Loucy (cell line): ENCODE results near the gene TLE3.

ENCODE experiments used
- H2AFZ ChIP-seq: fragments of 200-600 bp; sonication (generic); 2 replicates; pipeline ENCODE4 v1.6.0; 2016; ENCODE audit warnings: antibody characterized with exemption, mild to moderate bottlenecking, low read length, moderate library complexity
- H3F3A ChIP-seq: fragments of 200-600 bp; 2 replicates; pipeline ENCODE4 v1.6.0; 2016; ENCODE audit warnings: antibody characterized with exemption, low read depth, mild to moderate bottlenecking
- H3K27me3 ChIP-seq: fragments of 200-600 bp; sonication (generic); 2 replicates; pipeline ENCODE4 v1.6.1; 2014; ENCODE audit warnings: low read length, mild to moderate bottlenecking; ENCODE audit not compliant: insufficient read depth, poor library complexity, severe bottlenecking
- H3K36me3 ChIP-seq: fragments of 200-600 bp; sonication (generic); 2 replicates; pipeline ENCODE4 v1.6.1; 2016; ENCODE audit warnings: low read length; ENCODE audit not compliant: insufficient read depth
- H3K4me1 ChIP-seq: fragments of 200-600 bp; sonication (generic); 2 replicates; pipeline ENCODE4 v1.5.1; 2014; ENCODE audit warnings: low read length, mild to moderate bottlenecking; ENCODE audit not compliant: insufficient read depth, poor library complexity, severe bottlenecking
- H3K4me2 ChIP-seq: fragments of 200-600 bp; sonication (generic); 2 replicates; pipeline ENCODE4 v1.6.0; 2014; ENCODE audit warnings: antibody characterized with exemption, low read length, low read depth, mild to moderate bottlenecking; ENCODE audit not compliant: poor library complexity, severe bottlenecking
- H3K4me3 ChIP-seq: fragments of 200-600 bp; sonication (generic); 2 replicates; pipeline ENCODE4 v1.5.1; 2014; ENCODE audit warnings: low read length, mild to moderate bottlenecking, mixed read lengths; ENCODE audit not compliant: poor library complexity, severe bottlenecking
- H3K79me2 ChIP-seq: fragments of 200-600 bp; sonication (generic); 2 replicates; pipeline ENCODE4 v1.6.1; 2014; ENCODE audit warnings: low read length; ENCODE audit not compliant: insufficient read depth
- H3K9ac ChIP-seq: fragments of 200-600 bp; sonication (generic); 2 replicates; pipeline ENCODE4 v1.6.0; 2014; ENCODE audit warnings: mild to moderate bottlenecking, low read depth, low read length, moderate library complexity; ENCODE audit not compliant: poor library complexity, severe bottlenecking
- H3K9me2 ChIP-seq: fragments of 200-600 bp; sonication (generic); replicated peaks from 2 replicates; pipeline ENCODE4 v1.6.1; 2016; ENCODE audit warnings: low read depth, low read length, mixed read lengths
- H3K9me3 ChIP-seq: fragments of 200-600 bp; sonication (generic); 2 replicates; pipeline ENCODE4 v1.6.1; 2014; ENCODE audit warnings: mild to moderate bottlenecking, antibody characterized with exemption, low read length, low read depth; ENCODE audit not compliant: insufficient read depth
- H4K20me1 ChIP-seq: fragments of 200-600 bp; sonication (generic); 2 replicates; pipeline ENCODE4 v1.6.0; 2014; ENCODE audit warnings: antibody characterized with exemption, low read length, mild to moderate bottlenecking; ENCODE audit not compliant: insufficient read depth, poor library complexity, severe bottlenecking
- CTCF ChIP-seq: fragments of 200-600 bp; sonication (generic); conservative IDR thresholded peaks from 2 replicates; pipeline ENCODE4 v1.5.1; 2014; ENCODE audit warnings: mild to moderate bottlenecking, antibody characterized with exemption, low read length
- EZH2phosphoT487 ChIP-seq: fragments of 200-600 bp; IDR thresholded peaks from 2 replicates; pipeline ENCODE4 v1.6.1; 2018; ENCODE audit warnings: antibody characterized with exemption, mild to moderate bottlenecking, moderate library complexity, borderline replicate concordance

The TLE3 gene

GRCh38 chr15:70120958-70121623, 23.4 kb upstream of the TLE3 start:
- TF ChIP-seq EZH2phosphoT487 = no peak
- TF ChIP-seq CTCF = no peak
- H3K4me3 ChIP-seq = no peak overlapping the region
- H4K20me1 ChIP-seq = no peaks in the 10 kb centered on the region
- H3K9ac ChIP-seq = no peak overlapping the region
- H3F3A ChIP-seq = no peaks in the 10 kb centered on the region
- no peaks in the 10 kb centered on the region for H3K79me2 ChIP-seq
- H3K27me3 ChIP-seq = no peaks in the 10 kb centered on the region
- no peaks in the 10 kb centered on the region for H3K9me3 ChIP-seq
- H3K4me2 ChIP-seq = no peak overlapping the region
- H3K36me3 ChIP-seq = no peaks in the 10 kb centered on the region
- H3K9me2 ChIP-seq = no peaks in the 10 kb centered on the region
- peaks cover 17% of the 10 kb centered on the region for H3K4me1 ChIP-seq
- no peak overlapping the region for H2AFZ ChIP-seq

- H3K79me2 ChIP-seq = no peaks in the 10 kb centered on the region
- no peaks in the 10 kb centered on the region for H3K27me3 ChIP-seq
- H2AFZ ChIP-seq = no peak overlapping the region
- H3K4me1 ChIP-seq = peaks cover 17% of the 10 kb centered on the region
- H3K4me3 ChIP-seq = no peak overlapping the region
- no peaks in the 10 kb centered on the region for H3K9me2 ChIP-seq
- no peak for TF ChIP-seq EZH2phosphoT487
- H3K4me2 ChIP-seq = no peak overlapping the region
- no peaks in the 10 kb centered on the region for H3K36me3 ChIP-seq
- H3K9ac ChIP-seq = no peak overlapping the region
- no peaks in the 10 kb centered on the region for H3F3A ChIP-seq
- no peaks in the 10 kb centered on the region for H4K20me1 ChIP-seq
- no peaks in the 10 kb centered on the region for H3K9me3 ChIP-seq
Measured at GRCh38 chr15:70119911-70120508, 22.3 kb upstream of the TLE3 start.

- Histone ChIP-seq H3K79me2 (no peaks in the 10 kb centered on the region), H3K4me2 (no peak overlapping the region), H3F3A (no peaks in the 10 kb centered on the region), H3K36me3 (no peaks in the 10 kb centered on the region), H3K27me3 (no peaks in the 10 kb centered on the region), H3K9me3 (no peaks in the 10 kb centered on the region), H3K9me2 (no peaks in the 10 kb centered on the region), H4K20me1 (no peaks in the 10 kb centered on the region), H3K4me3 (no peak overlapping the region), H3K4me1 (peaks cover 30% of the 10 kb centered on the region), H3K9ac (no peak overlapping the region), H2AFZ (no peak overlapping the region)
- no peak for TF ChIP-seq EZH2phosphoT487
- TF ChIP-seq CTCF = no peak
Measured at GRCh38 chr15:70118599-70118998, 20.9 kb upstream of the TLE3 start.

GRCh38 chr15:70116317-70116716, 18.6 kb upstream of the TLE3 start:
- no peak overlapping the region for H2AFZ ChIP-seq
- H3K9me2 ChIP-seq = no peaks in the 10 kb centered on the region
- no peaks in the 10 kb centered on the region for H3F3A ChIP-seq
- no peaks in the 10 kb centered on the region for H3K27me3 ChIP-seq
- no peaks in the 10 kb centered on the region for H4K20me1 ChIP-seq
- peaks cover 38% of the 10 kb centered on the region for H3K4me1 ChIP-seq
- H3K9ac ChIP-seq = no peak overlapping the region
- no peak for TF ChIP-seq CTCF
- TF ChIP-seq EZH2phosphoT487 = no peak
- no peak overlapping the region for H3K4me2 ChIP-seq
- no peaks in the 10 kb centered on the region for H3K9me3 ChIP-seq
- no peaks in the 10 kb centered on the region for H3K36me3 ChIP-seq
- no peaks in the 10 kb centered on the region for H3K79me2 ChIP-seq
- no peak overlapping the region for H3K4me3 ChIP-seq
